Endothelial cell of umbilical vein (primary cell): ENCODE results near the gene N4BP2. TPM values are rescaled to one million over a fixed set of nuclear protein-coding genes. Genes with fewer than 3 reads are reported as not detected.

Experiments
- BruUV-seq: library from RNA; stranded (reverse); fragments of 400-500 nt; replicated peaks from 2 replicates; lab custom pipeline; 2021; lab: Mats Ljungman, UMichigan
- CTCF ChIA-PET: fragments of 300-600, 350-600 bp; sonication (Branson Sonifier 250); formaldehyde crosslinking; loops from one replicate; lab custom pipeline; 2021; ENCODE audit warnings: antibody characterized with exemption, inconsistent platforms; lab: Charles Lee
- POLR2A ChIA-PET: fragments of 300-600, 350-600 bp; sonication (Branson Sonifier 250); formaldehyde crosslinking; loops from one replicate; lab custom pipeline; 2021; ENCODE audit warnings: antibody characterized with exemption, inconsistent platforms; lab: Charles Lee
- DNase-seq: peaks from one replicate; pipeline ENCODE4 v3.0.0-alpha.2; 2011; ENCODE audit warnings: low read depth, low spot score
- FAIRE-seq: peaks from 2 replicates; lab custom pipeline; 2011; peaks lifted over from hg19 to GRCh38; lab: Jason Lieb, UNC
- H2AFZ ChIP-seq: 2 replicates; pipeline ENCODE4 v1.6.0; 2012; ENCODE audit warnings: low read depth, low read length, control low read depth, inconsistent platforms
- H3K27ac ChIP-seq: 2 replicates; pipeline ENCODE4 v1.5.1; 2011; ENCODE audit warnings: low read depth, mild to moderate bottlenecking, control low read depth, low read length, moderate library complexity; ENCODE audit not compliant: insufficient read depth
- H3K27me3 ChIP-seq, 2 experiments: 2 replicates each; pipeline versions ENCODE4 v1.6.0 to v1.6.1; 2011; ENCODE audit warnings: low read length in 2 of 2, mixed read lengths in 1 of 2; ENCODE audit not compliant: control insufficient read depth in 2 of 2, insufficient read depth in 2 of 2
- H3K36me3 ChIP-seq, 2 experiments: 2 replicates in 1 of 2; 3 replicates in 1 of 2; pipeline ENCODE4 v1.5.1; 2011; ENCODE audit warnings: low read length in 2 of 2, mild to moderate bottlenecking in 1 of 2, moderate library complexity in 1 of 2; ENCODE audit not compliant: control insufficient read depth in 2 of 2, insufficient read depth in 2 of 2; ENCODE audit errors: extremely low read depth in 1 of 2
- H3K4me1 ChIP-seq: 3 replicates; pipeline ENCODE4 v1.5.1; 2011; ENCODE audit warnings: mild to moderate bottlenecking, low read length; ENCODE audit not compliant: control insufficient read depth, insufficient read depth; ENCODE audit errors: extremely low read depth
- H3K4me2 ChIP-seq: 2 replicates; pipeline ENCODE4 v1.6.1; 2011; ENCODE audit warnings: low read length, control low read depth, mixed read lengths; ENCODE audit not compliant: insufficient read depth
- H3K4me3 ChIP-seq, 3 experiments: fragments of 200-600 bp in 1 of 3; sonication (generic), shearing (Covaris generic) in 1 of 3; replicated peaks in 1 of 3; 2 replicates each; pipeline ENCODE4 v1.5.1; 2011 to 2016; ENCODE audit warnings: control low read depth in 3 of 3, low read length in 3 of 3, mild to moderate bottlenecking in 2 of 3, inconsistent platforms in 1 of 3, low read depth in 1 of 3, moderate library complexity in 1 of 3; ENCODE audit not compliant: insufficient read depth in 1 of 3
- H3K79me2 ChIP-seq: 2 replicates; pipeline ENCODE4 v1.6.0; 2012; ENCODE audit warnings: low read length, inconsistent platforms; ENCODE audit not compliant: control insufficient read depth, insufficient read depth
- H3K9ac ChIP-seq: replicated peaks from 2 replicates; pipeline ENCODE3; 2011; ENCODE audit warnings: low read length, control low read depth; ENCODE audit not compliant: insufficient read depth; ENCODE audit errors: extremely low read depth
- H3K9me1 ChIP-seq: replicated peaks from 3 replicates; pipeline ENCODE4 v1.6.0; 2011; ENCODE audit warnings: mild to moderate bottlenecking, low read length; ENCODE audit not compliant: control insufficient read depth, insufficient read depth; ENCODE audit errors: extremely low read depth
- H3K9me3 ChIP-seq: replicated peaks from 2 replicates; pipeline ENCODE4 v1.5.1; 2012; ENCODE audit warnings: low read length, inconsistent platforms; ENCODE audit not compliant: control insufficient read depth, insufficient read depth
- H4K20me1 ChIP-seq: replicated peaks from 2 replicates; pipeline ENCODE3; 2011; ENCODE audit warnings: mild to moderate bottlenecking, low read length; ENCODE audit not compliant: control insufficient read depth, insufficient read depth; ENCODE audit errors: extremely low read depth
- FOS ChIP-seq: IDR thresholded peaks from 2 replicates; pipeline ENCODE4 v1.6.1; 2011; ENCODE audit warnings: mild to moderate bottlenecking, low read length, moderate library complexity, borderline replicate concordance; ENCODE audit not compliant: insufficient read depth
- GATA2 ChIP-seq: IDR thresholded peaks from 2 replicates; pipeline ENCODE4 v1.7.0; 2011; ENCODE audit warnings: low read depth, mild to moderate bottlenecking, moderate library complexity, mixed read lengths, low read length; ENCODE audit not compliant: insufficient read length, insufficient read depth
- JUN ChIP-seq: IDR thresholded peaks from 2 replicates; pipeline ENCODE4 v1.6.1; 2011; ENCODE audit warnings: borderline replicate concordance, low read depth; ENCODE audit not compliant: insufficient read length, insufficient read depth
- POLR2A ChIP-seq: IDR thresholded peaks from 2 replicates; pipeline ENCODE4 v1.6.1; 2012; ENCODE audit warnings: low read depth, mild to moderate bottlenecking, control low read depth, low read length
- dilution Hi-C: fragments of 300-500 bp; cut with MboI; formaldehyde crosslinking; loops from one replicate; pipeline ENCODE4 v1.15.0; 2019; ENCODE audit warnings: low sequenced_read_pairs; ENCODE audit not compliant: extremely low pct_ligation_motif_present
- intact Hi-C: fragments of 100-400 bp; cut with micrococcal nuclease; formaldehyde crosslinking; loops from one replicate; pipeline ENCODE4 v1.10.0; 2022
- polyA plus RNA-seq, 4 experiments: library from polyadenylated mRNA; depleted of rRNA in 3 of 4; stranded (reverse) in 3 of 4; unstranded in 1 of 4; fragments of >200 nt; gene quantifications; 2 replicates each; pipeline versions ENCODE4 v1.2.1 to v1.2.3, GENCODE V29; 2011 to 2012; ENCODE audit warnings: missing spikeins in 1 of 4
- total RNA-seq: library from RNA; stranded (reverse); gene quantifications from 2 replicates; pipeline ENCODE4 v1.2.3, GENCODE V29; 2021
- TF ChIP-seq, protein P1 (sequence below): IDR thresholded peaks from 2 replicates; pipeline ENCODE4 v1.6.1; 2011; ENCODE audit not compliant: insufficient read depth, insufficient read length
- TF ChIP-seq, protein P2 (sequence below), 2 donors: IDR thresholded peaks; 1 replicate in 1 of 2; 2 replicates in 1 of 2; pipeline ENCODE4 v1.5.1; 2011; ENCODE audit warnings: low read length in 2 of 2, mild to moderate bottlenecking in 2 of 2, moderate library complexity in 2 of 2, control low read depth in 1 of 2, inconsistent platforms in 1 of 2, low read depth in 1 of 2; ENCODE audit not compliant: insufficient read depth in 1 of 2; ENCODE audit errors: extremely low read depth in 1 of 2

Gene N4BP2
- total and polyA plus RNA-seq, 2 donors (not counting 3 experiments of a cell fraction or from before 2014, with no cell fraction given): 0.87 to 6.9 TPM

DNA sequence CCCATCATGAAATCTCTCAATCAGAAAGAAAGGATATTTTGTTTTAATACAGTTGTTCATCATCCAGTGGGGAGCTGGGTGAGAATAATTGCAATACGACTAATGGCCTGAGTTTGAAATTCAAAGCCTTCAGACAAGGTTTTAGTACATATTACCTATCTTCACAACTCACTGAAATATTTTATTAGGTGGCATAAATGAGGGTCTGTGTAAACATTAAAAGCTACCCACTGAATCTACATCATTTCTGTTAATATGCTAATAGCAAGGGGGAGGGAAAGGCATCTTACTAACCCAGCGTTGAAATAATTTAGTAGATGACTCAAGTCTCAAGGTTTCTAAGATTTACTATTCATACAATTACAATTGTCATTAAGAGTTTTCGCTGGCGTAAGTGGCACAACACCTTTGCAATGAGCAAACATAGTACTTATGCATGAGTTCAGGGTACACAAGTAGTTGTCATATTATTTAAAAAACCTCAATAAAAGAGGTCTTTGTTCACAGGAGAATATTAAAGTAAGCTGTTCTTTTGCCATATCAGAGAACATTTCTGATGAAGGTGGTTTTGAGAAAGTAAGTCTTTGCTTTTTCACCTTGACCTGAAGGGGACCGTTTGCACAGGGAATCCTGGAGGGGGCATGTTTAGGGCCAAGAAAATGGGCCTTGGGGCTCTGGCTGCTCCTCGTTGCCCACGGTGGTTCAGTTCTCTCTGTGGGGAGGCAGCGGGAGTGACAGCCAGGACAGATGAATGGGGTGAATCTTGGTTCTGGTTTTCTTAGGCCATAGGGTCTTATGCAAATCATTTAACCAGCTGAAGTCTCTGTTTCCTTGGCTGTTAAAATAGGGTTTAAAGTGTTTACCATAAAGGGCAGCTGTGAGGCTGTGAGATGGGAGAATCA is 135.7 kb downstream of the N4BP2 start:
- no peak for DNase-seq
- Histone ChIP-seq H4K20me1 (no peaks in the 10 kb centered on the region), H3K9me3 (no peaks in the 10 kb centered on the region), H3K79me2 (no peaks in the 10 kb centered on the region), H3K27ac (no peak overlapping the region), H3K36me3 (no peaks in the 10 kb centered on the region), H3K27me3 (no peaks in the 10 kb centered on the region), H3K4me1 (peaks cover 4% of the 10 kb centered on the region), H2AFZ (no peak overlapping the region), H3K9ac (no peak overlapping the region), H3K9me1 (no peaks in the 10 kb centered on the region), H3K4me2 (no peak overlapping the region), H3K4me3 (no peak overlapping the region)
- ChIA-PET POLR2A (no interaction called here), CTCF (interaction anchor here (0.9 kb wide), 1 partner anchor 33 kb away, joined by 3 read pairs; no protein-coding TSS in a partner anchor)
- dilution Hi-C loops (no loop called here), intact Hi-C loops (no loop called here)
- BruUV-seq: no TSS peak
- no peak for FAIRE-seq
- TF ChIP-seq FOS (no peak), JUN (no peak)

DNA sequence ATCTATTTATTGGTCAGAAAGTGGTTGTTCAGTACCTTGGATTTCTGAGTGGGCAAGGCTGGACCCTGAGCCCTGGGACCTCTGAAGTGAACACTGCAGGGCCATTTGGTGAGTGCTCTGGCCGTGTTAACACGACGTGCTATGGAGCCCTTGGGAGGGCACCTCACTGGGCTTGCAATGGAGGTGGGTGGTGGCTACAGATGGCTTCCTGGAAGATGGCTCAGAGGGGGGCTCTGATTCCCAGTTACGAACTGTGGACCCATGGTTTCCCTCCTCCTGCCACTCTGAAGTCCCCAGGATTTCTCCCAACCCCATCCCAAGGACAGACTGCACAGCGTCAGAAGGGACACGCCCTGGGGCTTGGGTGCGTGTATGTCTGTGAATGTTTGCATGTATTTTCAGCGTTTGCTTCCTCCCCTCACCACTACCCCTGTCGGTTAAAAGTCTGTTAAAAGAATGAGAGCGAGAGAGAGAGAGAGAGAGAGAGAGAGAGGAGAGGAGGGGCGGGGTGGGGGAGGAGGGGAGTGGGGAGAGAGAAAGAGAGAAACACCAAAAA is 136.4 kb downstream of the N4BP2 start:
- no peaks in the 10 kb centered on the region for H3K36me3 ChIP-seq
- no peak for FAIRE-seq
- H3K4me1 ChIP-seq: peaks cover 4% of the 10 kb centered on the region
- dilution Hi-C loops (no loop called here), intact Hi-C loops (no loop called here)
- ChIA-PET POLR2A (no interaction called here), CTCF (no interaction called here)
- H3K27me3 ChIP-seq: no peaks in the 10 kb centered on the region
- TF ChIP-seq POLR2A (no peak), GATA2 (no peak), FOS (no peak)
- TF ChIP-seq, protein P1, sequence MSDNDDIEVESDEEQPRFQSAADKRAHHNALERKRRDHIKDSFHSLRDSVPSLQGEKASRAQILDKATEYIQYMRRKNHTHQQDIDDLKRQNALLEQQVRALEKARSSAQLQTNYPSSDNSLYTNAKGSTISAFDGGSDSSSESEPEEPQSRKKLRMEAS: no peak
- TF ChIP-seq, protein P2, sequence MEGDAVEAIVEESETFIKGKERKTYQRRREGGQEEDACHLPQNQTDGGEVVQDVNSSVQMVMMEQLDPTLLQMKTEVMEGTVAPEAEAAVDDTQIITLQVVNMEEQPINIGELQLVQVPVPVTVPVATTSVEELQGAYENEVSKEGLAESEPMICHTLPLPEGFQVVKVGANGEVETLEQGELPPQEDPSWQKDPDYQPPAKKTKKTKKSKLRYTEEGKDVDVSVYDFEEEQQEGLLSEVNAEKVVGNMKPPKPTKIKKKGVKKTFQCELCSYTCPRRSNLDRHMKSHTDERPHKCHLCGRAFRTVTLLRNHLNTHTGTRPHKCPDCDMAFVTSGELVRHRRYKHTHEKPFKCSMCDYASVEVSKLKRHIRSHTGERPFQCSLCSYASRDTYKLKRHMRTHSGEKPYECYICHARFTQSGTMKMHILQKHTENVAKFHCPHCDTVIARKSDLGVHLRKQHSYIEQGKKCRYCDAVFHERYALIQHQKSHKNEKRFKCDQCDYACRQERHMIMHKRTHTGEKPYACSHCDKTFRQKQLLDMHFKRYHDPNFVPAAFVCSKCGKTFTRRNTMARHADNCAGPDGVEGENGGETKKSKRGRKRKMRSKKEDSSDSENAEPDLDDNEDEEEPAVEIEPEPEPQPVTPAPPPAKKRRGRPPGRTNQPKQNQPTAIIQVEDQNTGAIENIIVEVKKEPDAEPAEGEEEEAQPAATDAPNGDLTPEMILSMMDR (IDR thresholded peaks at IDR 0.05; ENCODE audit: extremely low read depth in 1 of 2, insufficient read depth in 1 of 2, low read depth in 1 of 2, low read length in 2 of 2): no peak
- no peak overlapping the region for H3K9ac ChIP-seq
- H3K79me2 ChIP-seq: no peaks in the 10 kb centered on the region
- H3K9me1 ChIP-seq: no peaks in the 10 kb centered on the region
- H3K9me3 ChIP-seq: no peaks in the 10 kb centered on the region
- no peak overlapping the region for H2AFZ ChIP-seq
- DNase-seq: no peak
- H3K27ac ChIP-seq: no peak overlapping the region
- H3K4me3 ChIP-seq: no peak overlapping the region
- no peaks in the 10 kb centered on the region for H4K20me1 ChIP-seq
- H3K4me2 ChIP-seq: no peak overlapping the region
- no TSS peak for BruUV-seq
